Measurements from ENCODE around the gene SELP.

GRCh38 chr1:169647512-169647911, 17.6 kb upstream of the SELP start:
- TF ChIP-seq EZH2phosphoT487 (IDR thresholded peaks at IDR 0.05; ENCODE audit: low read length) (no peak), EZH2 (optimal IDR thresholded peaks at IDR 0.05; ENCODE audit: low read depth, low read length) (no peak)
- TF ChIP-seq, protein P1, sequence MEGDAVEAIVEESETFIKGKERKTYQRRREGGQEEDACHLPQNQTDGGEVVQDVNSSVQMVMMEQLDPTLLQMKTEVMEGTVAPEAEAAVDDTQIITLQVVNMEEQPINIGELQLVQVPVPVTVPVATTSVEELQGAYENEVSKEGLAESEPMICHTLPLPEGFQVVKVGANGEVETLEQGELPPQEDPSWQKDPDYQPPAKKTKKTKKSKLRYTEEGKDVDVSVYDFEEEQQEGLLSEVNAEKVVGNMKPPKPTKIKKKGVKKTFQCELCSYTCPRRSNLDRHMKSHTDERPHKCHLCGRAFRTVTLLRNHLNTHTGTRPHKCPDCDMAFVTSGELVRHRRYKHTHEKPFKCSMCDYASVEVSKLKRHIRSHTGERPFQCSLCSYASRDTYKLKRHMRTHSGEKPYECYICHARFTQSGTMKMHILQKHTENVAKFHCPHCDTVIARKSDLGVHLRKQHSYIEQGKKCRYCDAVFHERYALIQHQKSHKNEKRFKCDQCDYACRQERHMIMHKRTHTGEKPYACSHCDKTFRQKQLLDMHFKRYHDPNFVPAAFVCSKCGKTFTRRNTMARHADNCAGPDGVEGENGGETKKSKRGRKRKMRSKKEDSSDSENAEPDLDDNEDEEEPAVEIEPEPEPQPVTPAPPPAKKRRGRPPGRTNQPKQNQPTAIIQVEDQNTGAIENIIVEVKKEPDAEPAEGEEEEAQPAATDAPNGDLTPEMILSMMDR (IDR thresholded peaks at IDR 0.05; ENCODE audit: low read length): no peak
